ENCODE data around the gene PRSS22.

DNA sequence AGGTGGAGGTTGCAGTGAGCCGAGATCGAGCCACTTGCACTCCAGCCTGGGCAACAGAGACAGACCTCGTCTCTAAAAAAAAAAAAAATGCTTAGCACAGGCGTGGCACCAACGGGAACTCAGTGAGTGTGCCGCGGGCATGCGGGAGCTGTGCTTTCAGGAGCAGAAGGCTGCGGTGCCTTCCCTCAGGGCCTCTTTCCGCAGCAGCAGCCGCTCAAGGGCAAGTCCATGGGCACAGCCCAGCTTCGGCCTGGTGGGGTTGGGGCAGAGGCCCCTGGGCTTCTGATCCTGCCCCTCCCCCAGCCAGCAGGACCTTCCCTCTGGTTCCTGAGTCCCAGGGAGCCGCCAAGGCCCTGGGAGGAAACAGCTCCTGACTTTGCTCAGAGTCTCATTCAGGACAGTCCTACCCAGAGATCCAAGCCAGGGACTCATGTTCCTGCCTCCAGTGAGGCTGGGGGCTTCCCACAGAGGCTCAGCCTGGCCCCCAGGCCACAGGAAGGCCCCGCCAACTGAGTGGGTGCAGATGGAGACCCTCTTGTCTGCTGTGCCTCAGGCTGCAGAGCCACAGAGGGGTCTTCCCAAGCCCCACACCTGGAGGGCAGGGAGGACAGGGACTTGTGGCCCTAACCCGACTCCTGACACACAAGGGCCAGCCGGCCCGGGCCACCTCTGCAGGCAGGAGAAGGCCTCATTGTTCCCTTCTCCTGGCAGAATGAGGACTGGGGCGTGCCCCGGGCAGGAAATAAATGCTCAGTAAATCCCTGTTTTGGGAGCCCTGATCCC lies 31.2 kb downstream of the PRSS22 start:
- TF ChIP-seq, protein P1, sequence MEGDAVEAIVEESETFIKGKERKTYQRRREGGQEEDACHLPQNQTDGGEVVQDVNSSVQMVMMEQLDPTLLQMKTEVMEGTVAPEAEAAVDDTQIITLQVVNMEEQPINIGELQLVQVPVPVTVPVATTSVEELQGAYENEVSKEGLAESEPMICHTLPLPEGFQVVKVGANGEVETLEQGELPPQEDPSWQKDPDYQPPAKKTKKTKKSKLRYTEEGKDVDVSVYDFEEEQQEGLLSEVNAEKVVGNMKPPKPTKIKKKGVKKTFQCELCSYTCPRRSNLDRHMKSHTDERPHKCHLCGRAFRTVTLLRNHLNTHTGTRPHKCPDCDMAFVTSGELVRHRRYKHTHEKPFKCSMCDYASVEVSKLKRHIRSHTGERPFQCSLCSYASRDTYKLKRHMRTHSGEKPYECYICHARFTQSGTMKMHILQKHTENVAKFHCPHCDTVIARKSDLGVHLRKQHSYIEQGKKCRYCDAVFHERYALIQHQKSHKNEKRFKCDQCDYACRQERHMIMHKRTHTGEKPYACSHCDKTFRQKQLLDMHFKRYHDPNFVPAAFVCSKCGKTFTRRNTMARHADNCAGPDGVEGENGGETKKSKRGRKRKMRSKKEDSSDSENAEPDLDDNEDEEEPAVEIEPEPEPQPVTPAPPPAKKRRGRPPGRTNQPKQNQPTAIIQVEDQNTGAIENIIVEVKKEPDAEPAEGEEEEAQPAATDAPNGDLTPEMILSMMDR (conservative IDR thresholded peaks at IDR 0.05; ENCODE audit: low read depth, low read length) = no peak
- TF ChIP-seq EZH2 (IDR thresholded peaks at IDR 0.05; ENCODE audit: low read length, unreplicated experiment) = no peak
- TF ChIP-seq EZH2phosphoT487 (IDR thresholded peaks at IDR 0.05; ENCODE audit: borderline replicate concordance, low read length) = no peak
